22Rv1 (cell line): ENCODE measurements around the gene PRAF2.

Experiments used
- ZFX ChIP-seq: fragments of 450-650 bp; IDR thresholded peaks from 2 replicates; pipeline ENCODE4 v1.6.1; 2017; ENCODE audit warnings: antibody characterized with exemption, borderline replicate concordance
- TF ChIP-seq, protein P1 (sequence below): fragments of 450-650 bp; IDR thresholded peaks from 2 replicates; pipeline ENCODE4 v1.5.1; 2017; ENCODE audit warnings: mild to moderate bottlenecking

DNA sequence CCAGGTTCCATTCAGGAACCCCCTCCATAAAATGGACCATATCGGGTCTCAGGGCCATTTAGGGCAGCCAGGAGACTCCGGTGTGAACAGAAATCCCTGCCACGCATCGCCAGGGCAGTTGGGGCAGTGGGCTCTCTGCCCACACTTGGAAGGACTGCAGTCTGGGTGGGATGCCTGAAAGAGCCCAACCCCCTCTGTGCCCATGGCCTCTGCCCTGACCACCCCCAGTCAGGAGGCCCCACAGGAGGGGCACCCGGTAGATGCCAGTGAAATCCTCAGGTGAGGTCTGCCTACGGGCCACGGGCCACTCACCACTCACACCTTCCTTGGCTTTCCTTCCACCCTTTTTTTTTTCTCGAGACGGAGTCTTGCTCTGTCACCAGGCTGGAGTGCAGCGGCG lies 4.8 kb downstream of the PRAF2 start:
- TF ChIP-seq, protein P1, sequence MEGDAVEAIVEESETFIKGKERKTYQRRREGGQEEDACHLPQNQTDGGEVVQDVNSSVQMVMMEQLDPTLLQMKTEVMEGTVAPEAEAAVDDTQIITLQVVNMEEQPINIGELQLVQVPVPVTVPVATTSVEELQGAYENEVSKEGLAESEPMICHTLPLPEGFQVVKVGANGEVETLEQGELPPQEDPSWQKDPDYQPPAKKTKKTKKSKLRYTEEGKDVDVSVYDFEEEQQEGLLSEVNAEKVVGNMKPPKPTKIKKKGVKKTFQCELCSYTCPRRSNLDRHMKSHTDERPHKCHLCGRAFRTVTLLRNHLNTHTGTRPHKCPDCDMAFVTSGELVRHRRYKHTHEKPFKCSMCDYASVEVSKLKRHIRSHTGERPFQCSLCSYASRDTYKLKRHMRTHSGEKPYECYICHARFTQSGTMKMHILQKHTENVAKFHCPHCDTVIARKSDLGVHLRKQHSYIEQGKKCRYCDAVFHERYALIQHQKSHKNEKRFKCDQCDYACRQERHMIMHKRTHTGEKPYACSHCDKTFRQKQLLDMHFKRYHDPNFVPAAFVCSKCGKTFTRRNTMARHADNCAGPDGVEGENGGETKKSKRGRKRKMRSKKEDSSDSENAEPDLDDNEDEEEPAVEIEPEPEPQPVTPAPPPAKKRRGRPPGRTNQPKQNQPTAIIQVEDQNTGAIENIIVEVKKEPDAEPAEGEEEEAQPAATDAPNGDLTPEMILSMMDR: no peak
- no peak for TF ChIP-seq ZFX
